H1 (cell line): ENCODE data around the gene VPS13D. TPM values are rescaled to one million over a fixed set of nuclear protein-coding genes. Genes with fewer than 3 reads are reported as not detected.

Source experiments
- CTCF ChIA-PET: fragments of 300-600 bp; sonication (Branson Sonifier 250); formaldehyde crosslinking; loops from one replicate; lab custom pipeline; 2021; ENCODE audit not compliant: partially characterized antibody; lab: Charles Lee
- POLR2A ChIA-PET: fragments of 300-600 bp; sonication (Branson Sonifier 250); formaldehyde crosslinking; loops from one replicate; lab custom pipeline; 2021; ENCODE audit warnings: inconsistent platforms; ENCODE audit not compliant: partially characterized antibody; lab: Charles Lee
- DNase-seq, 2 experiments: peaks; one replicate each; pipeline versions ENCODE4 v3.0.0 to v3.0.0-alpha.2; 2010 to 2022; ENCODE audit warnings: low spot score in 2 of 2, low read depth in 1 of 2, mixed read lengths in 1 of 2
- FAIRE-seq: peaks from 2 replicates; lab custom pipeline; 2011; peaks lifted over from hg19 to GRCh38; lab: Jason Lieb, UNC
- H2AFZ ChIP-seq: 2 replicates; pipeline ENCODE4 v1.8.1; 2012; ENCODE audit warnings: low read length, inconsistent platforms
- H2AK5ac ChIP-seq: 2 replicates; pipeline ENCODE4 v1.6.1; 2013; ENCODE audit warnings: low read depth, low read length
- H2BK120ac ChIP-seq: replicated peaks from 2 replicates; pipeline ENCODE3; 2013; ENCODE audit warnings: low read depth, low read length, inconsistent platforms
- H2BK12ac ChIP-seq: 2 replicates; pipeline ENCODE4 v1.6.1; 2013; ENCODE audit warnings: low read depth, low read length
- H2BK15ac ChIP-seq: 2 replicates; pipeline ENCODE4 v1.6.1; 2013; ENCODE audit warnings: low read length
- H2BK20ac ChIP-seq: 2 replicates; pipeline ENCODE4 v1.6.1; 2013; ENCODE audit warnings: low read length
- H2BK5ac ChIP-seq: 2 replicates; pipeline ENCODE4 v1.6.1; 2013; ENCODE audit warnings: low read depth, low read length
- H3K14ac ChIP-seq: 2 replicates; pipeline ENCODE4 v1.6.1; 2013; ENCODE audit warnings: inconsistent platforms; ENCODE audit not compliant: insufficient read length
- H3K18ac ChIP-seq: 2 replicates; pipeline ENCODE4 v1.6.1; 2013; ENCODE audit warnings: low read length; ENCODE audit errors: extremely low read depth
- H3K23ac ChIP-seq: 2 replicates; pipeline ENCODE4 v1.6.1; 2013; ENCODE audit warnings: inconsistent platforms; ENCODE audit not compliant: insufficient read length
- H3K23me2 ChIP-seq: 2 replicates; pipeline ENCODE4 v1.6.1; 2013; ENCODE audit warnings: low read depth, low read length
- H3K27ac ChIP-seq: 2 replicates; pipeline ENCODE4 v1.6.1; 2011; ENCODE audit warnings: low read depth, low read length, inconsistent platforms
- H3K27me3 ChIP-seq, 4 experiments: replicated peaks in 1 of 4; 1 replicate in 1 of 4; 2 replicates in 3 of 4; pipeline versions ENCODE4 v1.6.1 to v1.8.1; 2011 to 2013; ENCODE audit warnings: low read length in 3 of 4, mild to moderate bottlenecking in 3 of 4, inconsistent platforms in 2 of 4, mixed read lengths in 2 of 4, moderate library complexity in 1 of 4; ENCODE audit not compliant: control insufficient read depth in 3 of 4, insufficient read depth in 3 of 4; ENCODE audit errors: extremely low read depth in 1 of 4
- H3K36me3 ChIP-seq, 4 experiments: 2 replicates each; pipeline versions ENCODE4 v1.6.1 to v1.8.1; 2011 to 2013; ENCODE audit warnings: mild to moderate bottlenecking in 4 of 4, low read length in 3 of 4, moderate library complexity in 2 of 4, control low read depth in 1 of 4, inconsistent platforms in 1 of 4; ENCODE audit not compliant: insufficient read depth in 4 of 4, control insufficient read depth in 2 of 4
- H3K4ac ChIP-seq: replicated peaks from 2 replicates; pipeline ENCODE3; 2013; ENCODE audit warnings: low read length, low read depth, mixed read lengths, inconsistent platforms; ENCODE audit not compliant: insufficient read length
- H3K4me1 ChIP-seq, 4 experiments: replicated peaks in 1 of 4; 1 replicate in 1 of 4; 2 replicates in 3 of 4; pipeline versions ENCODE4 v1.6.1 to v1.8.1; 2011 to 2013; ENCODE audit warnings: low read length in 3 of 4, inconsistent platforms in 2 of 4, mixed read lengths in 1 of 4; ENCODE audit not compliant: insufficient read depth in 4 of 4, control insufficient read depth in 3 of 4
- H3K4me2 ChIP-seq, 2 experiments: 2 replicates each; pipeline versions ENCODE4 v1.6.1 to v1.8.1; 2011 to 2013; ENCODE audit warnings: low read depth in 2 of 2, low read length in 2 of 2, control low read depth in 1 of 2, inconsistent platforms in 1 of 2, mild to moderate bottlenecking in 1 of 2; ENCODE audit not compliant: insufficient read depth in 1 of 2
- H3K4me3 ChIP-seq, 4 experiments: fragments of 200-600, 300-600 bp in 1 of 4; sonication (generic), shearing (Covaris generic), sonication (Bioruptor Twin) in 1 of 4; 2 replicates each; pipeline versions ENCODE4 v1.5.1 to v1.8.1; 2011 to 2016; ENCODE audit warnings: low read length in 4 of 4, low read depth in 3 of 4, control low read depth in 2 of 4, inconsistent platforms in 2 of 4, mild to moderate bottlenecking in 2 of 4, mixed read lengths in 1 of 4, moderate library complexity in 1 of 4; ENCODE audit not compliant: insufficient read depth in 2 of 4; ENCODE audit errors: extremely low read depth in 1 of 4
- H3K56ac ChIP-seq: replicated peaks from 2 replicates; pipeline ENCODE3; 2013; ENCODE audit warnings: low read depth, mild to moderate bottlenecking, mixed read lengths, low read length, inconsistent platforms; ENCODE audit not compliant: insufficient read length
- H3K79me1 ChIP-seq: 2 replicates; pipeline ENCODE4 v1.6.1; 2013; ENCODE audit warnings: low read depth, low read length, control low read depth
- H3K79me2 ChIP-seq, 2 experiments: 2 replicates each; pipeline versions ENCODE4 v1.6.1 to v1.8.1; 2012 to 2013; ENCODE audit warnings: low read length in 2 of 2, mild to moderate bottlenecking in 2 of 2, inconsistent platforms in 1 of 2; ENCODE audit not compliant: insufficient read depth in 2 of 2, control insufficient read depth in 1 of 2
- H3K9ac ChIP-seq, 4 experiments: replicated peaks in 1 of 4; 1 replicate in 1 of 4; 2 replicates in 3 of 4; pipeline versions ENCODE4 v1.6.1 to v1.8.1; 2011 to 2013; ENCODE audit warnings: low read depth in 3 of 4, low read length in 3 of 4, control low read depth in 2 of 4, mild to moderate bottlenecking in 2 of 4, moderate library complexity in 2 of 4, inconsistent platforms in 1 of 4; ENCODE audit errors: extremely low read depth in 1 of 4
- H3K9me3 ChIP-seq, 2 experiments: 2 replicates each; pipeline versions ENCODE4 v1.6.1 to v1.8.1; 2012 to 2013; ENCODE audit warnings: mild to moderate bottlenecking in 2 of 2, moderate library complexity in 2 of 2, control low read depth in 1 of 2, inconsistent platforms in 1 of 2, low read depth in 1 of 2, low read length in 1 of 2, mixed read lengths in 1 of 2; ENCODE audit not compliant: insufficient read depth in 2 of 2
- H4K20me1 ChIP-seq, 2 experiments: replicated peaks in 1 of 2; 2 replicates each; pipeline versions ENCODE3 to v1.8.1; 2011 to 2013; ENCODE audit warnings: inconsistent platforms in 2 of 2, low read length in 2 of 2, mild to moderate bottlenecking in 1 of 2; ENCODE audit not compliant: insufficient read depth in 2 of 2, control insufficient read depth in 1 of 2
- H4K5ac ChIP-seq: 2 replicates; pipeline ENCODE4 v1.6.1; 2013; ENCODE audit warnings: low read length, low read depth, mixed read lengths, inconsistent platforms; ENCODE audit not compliant: insufficient read length
- H4K8ac ChIP-seq: 2 replicates; pipeline ENCODE4 v1.8.0; 2013; ENCODE audit warnings: mild to moderate bottlenecking, moderate library complexity, low read length, inconsistent platforms; ENCODE audit not compliant: insufficient read depth; ENCODE audit errors: extremely low read depth
- H4K91ac ChIP-seq: replicated peaks from 2 replicates; pipeline ENCODE3; 2013; ENCODE audit warnings: low read length, mixed read lengths, inconsistent platforms; ENCODE audit not compliant: insufficient read length
- E2F6 ChIP-seq: IDR thresholded peaks from 2 replicates; pipeline ENCODE4 v1.6.1; 2012; ENCODE audit warnings: inconsistent platforms
- HDAC6 ChIP-seq: IDR thresholded peaks from one replicate; pipeline ENCODE4 v1.7.1; 2012; ENCODE audit warnings: low read depth, mild to moderate bottlenecking, inconsistent platforms, low read length, moderate library complexity
- POLR2A ChIP-seq, 2 experiments: IDR thresholded peaks; 1 replicate in 1 of 2; 2 replicates in 1 of 2; pipeline ENCODE4 v1.6.1; 2011; ENCODE audit warnings: low read depth in 2 of 2, low read length in 2 of 2, mild to moderate bottlenecking in 2 of 2; ENCODE audit errors: control extremely low read depth in 1 of 2
- POLR2AphosphoS5 ChIP-seq: IDR thresholded peaks from 2 replicates; pipeline ENCODE4 v1.6.1; 2011; ENCODE audit warnings: low read depth, low read length
- TAF1 ChIP-seq: IDR thresholded peaks from 2 replicates; pipeline ENCODE4 v1.6.1; 2011; ENCODE audit warnings: mild to moderate bottlenecking, low read depth, low read length
- ZNF274 ChIP-seq: IDR thresholded peaks from 2 replicates; pipeline ENCODE4 v1.7.0; 2012; ENCODE audit warnings: low read length, borderline replicate concordance; ENCODE audit errors: extremely low read depth
- WGBS, 2 experiments: shearing (Covaris generic) in 1 of 2; methylation state at CpG; one replicate each; pipeline versions ENCODE4 v1.1.6 to v1.1.7; 2013 to 2015; ENCODE audit warnings: low lambda C conversion rate in 2 of 2, mixed read lengths in 2 of 2, inconsistent platforms in 1 of 2, low coverage in 1 of 2, missing lambda C conversion rate in 1 of 2; ENCODE audit not compliant: insufficient replicate concordance in 2 of 2, insufficient coverage in 1 of 2, insufficient read length in 1 of 2; ENCODE audit errors: extremely low coverage in 1 of 2, missing lambda C conversion rate in 1 of 2; 5-methylcytosine and 5-hydroxymethylcytosine counted together
- polyA plus RNA-seq, 7 experiments: library from polyadenylated mRNA; depleted of rRNA in 3 of 7; stranded (reverse) in 5 of 7; unstranded in 2 of 7; fragments of >200 nt in 5 of 7; fragments of 200-250 nt in 2 of 7; gene quantifications; 1 replicate in 5 of 7; 2 replicates in 1 of 7; 4 replicates in 1 of 7; pipeline versions ENCODE4 v1.2.1 to v1.2.3, GENCODE V29; 2011 to 2013; ENCODE audit warnings: missing spikeins in 2 of 7, mixed read lengths in 2 of 7
- total RNA-seq: library from RNA; stranded (reverse); fragmentation: NEBNext Ultra II Directional; extraction: Animal tissue kit (Norgen Biotek cat#: 25700); gene quantifications from 2 replicates; pipeline ENCODE4 v1.2.1, GENCODE V29; 2021
- TF ChIP-seq, protein P1 (sequence below), 3 experiments: IDR thresholded peaks; 1 replicate in 2 of 3; 2 replicates in 1 of 3; pipeline versions ENCODE4 v1.5.1 to v1.6.1; 2011; ENCODE audit warnings: low read length in 3 of 3, mild to moderate bottlenecking in 3 of 3, inconsistent platforms in 2 of 3, low read depth in 1 of 3, moderate library complexity in 1 of 3; ENCODE audit not compliant: insufficient read depth in 1 of 3; ENCODE audit errors: control extremely low read depth in 1 of 3

VPS13D gene
- total and polyA plus RNA-seq, 2 of the 8 experiments (the other 6 are each of a cell fraction or from before 2014, with no cell fraction given), result 10.9 to 31.2 TPM

GRCh38 chr1:12444329-12444841 is 214.6 kb downstream of the VPS13D start:
- Histone ChIP-seq H3K4ac (no peak overlapping the region), H3K14ac (no peak overlapping the region), H4K5ac (no peak overlapping the region), H2AFZ (no peak overlapping the region), H3K4me3 (no peak overlapping the region), H3K4me2 (no peak overlapping the region), H2BK120ac (no peak overlapping the region), H4K20me1 (no peaks in the 10 kb centered on the region), H3K56ac (no peak overlapping the region), H3K9ac (no peak overlapping the region), H3K9me3 (no peaks in the 10 kb centered on the region), H3K36me3 (no peaks in the 10 kb centered on the region), H2BK20ac (no peak overlapping the region), H3K79me2 (no peaks in the 10 kb centered on the region), H3K27me3 (no peaks in the 10 kb centered on the region), H2BK5ac (no peak overlapping the region), H2BK15ac (no peak overlapping the region), H3K18ac (no peak overlapping the region), H4K8ac (no peak overlapping the region), H2BK12ac (no peak overlapping the region), H3K79me1 (no peaks in the 10 kb centered on the region), H4K91ac (no peak overlapping the region), H3K23ac (no peak overlapping the region), H3K27ac (no peak overlapping the region), H3K23me2 (no peaks in the 10 kb centered on the region), H3K4me1 (peaks cover 0 to 4% (median 0%) of the 10 kb centered on the region in 4 experiments; a peak in 1 of 7 replicates), H2AK5ac (no peak overlapping the region)
- ChIA-PET CTCF (no interaction called here), POLR2A (no interaction called here)
- no peak for FAIRE-seq
- WGBS, 2 experiments, result 88% methylated on average over 4 of the region's 4 CpGs; no CpG with 5 or more reads in 1 of the 2 experiments
- DNase-seq, result no peak
- no peak for TF ChIP-seq ZNF274
- no peak for TF ChIP-seq HDAC6
- TF ChIP-seq E2F6, result no peak
- TF ChIP-seq, protein P1, sequence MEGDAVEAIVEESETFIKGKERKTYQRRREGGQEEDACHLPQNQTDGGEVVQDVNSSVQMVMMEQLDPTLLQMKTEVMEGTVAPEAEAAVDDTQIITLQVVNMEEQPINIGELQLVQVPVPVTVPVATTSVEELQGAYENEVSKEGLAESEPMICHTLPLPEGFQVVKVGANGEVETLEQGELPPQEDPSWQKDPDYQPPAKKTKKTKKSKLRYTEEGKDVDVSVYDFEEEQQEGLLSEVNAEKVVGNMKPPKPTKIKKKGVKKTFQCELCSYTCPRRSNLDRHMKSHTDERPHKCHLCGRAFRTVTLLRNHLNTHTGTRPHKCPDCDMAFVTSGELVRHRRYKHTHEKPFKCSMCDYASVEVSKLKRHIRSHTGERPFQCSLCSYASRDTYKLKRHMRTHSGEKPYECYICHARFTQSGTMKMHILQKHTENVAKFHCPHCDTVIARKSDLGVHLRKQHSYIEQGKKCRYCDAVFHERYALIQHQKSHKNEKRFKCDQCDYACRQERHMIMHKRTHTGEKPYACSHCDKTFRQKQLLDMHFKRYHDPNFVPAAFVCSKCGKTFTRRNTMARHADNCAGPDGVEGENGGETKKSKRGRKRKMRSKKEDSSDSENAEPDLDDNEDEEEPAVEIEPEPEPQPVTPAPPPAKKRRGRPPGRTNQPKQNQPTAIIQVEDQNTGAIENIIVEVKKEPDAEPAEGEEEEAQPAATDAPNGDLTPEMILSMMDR (IDR thresholded peaks at IDR 0.05; ENCODE audit: control extremely low read depth in 1 of 3, insufficient read depth in 1 of 3, low read depth in 1 of 3, low read length in 3 of 3), result no peak
- TF ChIP-seq POLR2AphosphoS5, result no peak
- TF ChIP-seq TAF1, result no peak
- TF ChIP-seq POLR2A (IDR thresholded peaks at IDR 0.05; ENCODE audit: control extremely low read depth in 1 of 2, low read depth in 2 of 2, low read length in 2 of 2), result no peak
